HG03521 (cell line): Measurements from ENCODE around the gene OR2AG1.

Experiments used
- ATAC-seq: cut with Tn5 transposase; IDR thresholded peaks from one replicate; pipeline ENCODE4 v1.9.1; 2021; ENCODE audit warnings: mild to moderate bottlenecking, moderate library complexity; ENCODE audit not compliant: unreplicated experiment

OR2AG1 gene

GRCh38 chr11:6782720-6783119 is at the start of gene OR2AG1:
OR2AG1 (plus strand) TSS chr11:6783020; CDS start chr11:6785038, 2,018 bp downstream.
- no peak for ATAC-seq

- no peak for ATAC-seq
Measured at GRCh38 chr11:6733326-6734275, 49.2 kb upstream of the OR2AG1 start.

- ATAC-seq, result no peak
Measured at GRCh38 chr11:6734616-6735015, 48.2 kb upstream of the OR2AG1 start.

GRCh38 chr11:6735306-6735705 is 47.5 kb upstream of the OR2AG1 start:
- no peak for ATAC-seq

- no peak for ATAC-seq
Measured at GRCh38 chr11:6736495-6737121, 46.2 kb upstream of the OR2AG1 start.

GRCh38 chr11:6737872-6738466 is 44.9 kb upstream of the OR2AG1 start:
- ATAC-seq, result peak; percentile 80

- ATAC-seq, result no peak
Measured at GRCh38 chr11:6738590-6738989, 44.2 kb upstream of the OR2AG1 start.

- ATAC-seq, result no peak
Measured at GRCh38 chr11:6742260-6742659, 40.6 kb upstream of the OR2AG1 start.

- no peak for ATAC-seq
Measured at GRCh38 chr11:6745018-6745417, 37.8 kb upstream of the OR2AG1 start.

GRCh38 chr11:6745465-6746015 is 37.3 kb upstream of the OR2AG1 start:
- peak; percentile 36 for ATAC-seq

- peak; percentile 70 for ATAC-seq
Measured at GRCh38 chr11:6746086-6746618, 36.7 kb upstream of the OR2AG1 start.

- no peak for ATAC-seq
Measured at GRCh38 chr11:6746626-6747025, 36.2 kb upstream of the OR2AG1 start.

- ATAC-seq, result no peak
Measured at GRCh38 chr11:6747097-6747668, 35.6 kb upstream of the OR2AG1 start.

GRCh38 chr11:6755303-6755952 is 27.4 kb upstream of the OR2AG1 start:
- ATAC-seq, result no peak

GRCh38 chr11:6755953-6756347 is 26.9 kb upstream of the OR2AG1 start:
- no peak for ATAC-seq

- ATAC-seq, result peak; percentile 77
Measured at GRCh38 chr11:6757373-6757967, 25.4 kb upstream of the OR2AG1 start.

- ATAC-seq, result peak; percentile 86
Measured at GRCh38 chr11:6771926-6772893, 10.6 kb upstream of the OR2AG1 start, which contains the start of gene OR2AG2. OR2AG2 (minus strand) TSS chr11:6771976; CDS start chr11:6768957, 3,019 bp downstream.

GRCh38 chr11:6778518-6778917 is 4.3 kb upstream of the OR2AG1 start:
- ATAC-seq, result no peak

- no peak for ATAC-seq
Measured at GRCh38 chr11:6780829-6781228, 2.0 kb upstream of the OR2AG1 start.
